Measurements from ENCODE around the gene ADGB.

DNA sequence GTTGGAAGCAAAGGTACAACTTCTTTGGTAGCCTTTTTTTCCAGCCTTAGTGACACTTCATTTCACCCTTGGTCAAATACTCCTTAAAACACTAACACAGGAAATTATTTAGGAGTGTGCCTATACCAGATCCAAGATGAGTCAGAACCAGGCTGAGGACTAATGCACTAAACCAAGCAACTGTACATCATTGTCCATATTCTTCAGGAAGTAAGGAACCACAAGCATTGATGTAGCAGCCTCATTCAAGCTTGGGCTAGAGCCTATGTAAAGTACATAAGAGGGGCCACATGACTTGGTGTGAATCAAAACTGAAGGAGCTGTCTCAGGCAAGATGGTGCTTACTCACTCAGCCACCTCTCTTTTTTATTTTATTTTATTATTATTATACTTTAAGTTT lies 20.7 kb upstream of the ADGB start:
- TF ChIP-seq, protein P1, sequence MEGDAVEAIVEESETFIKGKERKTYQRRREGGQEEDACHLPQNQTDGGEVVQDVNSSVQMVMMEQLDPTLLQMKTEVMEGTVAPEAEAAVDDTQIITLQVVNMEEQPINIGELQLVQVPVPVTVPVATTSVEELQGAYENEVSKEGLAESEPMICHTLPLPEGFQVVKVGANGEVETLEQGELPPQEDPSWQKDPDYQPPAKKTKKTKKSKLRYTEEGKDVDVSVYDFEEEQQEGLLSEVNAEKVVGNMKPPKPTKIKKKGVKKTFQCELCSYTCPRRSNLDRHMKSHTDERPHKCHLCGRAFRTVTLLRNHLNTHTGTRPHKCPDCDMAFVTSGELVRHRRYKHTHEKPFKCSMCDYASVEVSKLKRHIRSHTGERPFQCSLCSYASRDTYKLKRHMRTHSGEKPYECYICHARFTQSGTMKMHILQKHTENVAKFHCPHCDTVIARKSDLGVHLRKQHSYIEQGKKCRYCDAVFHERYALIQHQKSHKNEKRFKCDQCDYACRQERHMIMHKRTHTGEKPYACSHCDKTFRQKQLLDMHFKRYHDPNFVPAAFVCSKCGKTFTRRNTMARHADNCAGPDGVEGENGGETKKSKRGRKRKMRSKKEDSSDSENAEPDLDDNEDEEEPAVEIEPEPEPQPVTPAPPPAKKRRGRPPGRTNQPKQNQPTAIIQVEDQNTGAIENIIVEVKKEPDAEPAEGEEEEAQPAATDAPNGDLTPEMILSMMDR (conservative IDR thresholded peaks at IDR 0.05; ENCODE audit: low read length), result no peak
- no peak for TF ChIP-seq EZH2phosphoT487 (IDR thresholded peaks at IDR 0.05; ENCODE audit: borderline replicate concordance, low read depth, low read length)

All from OCI-LY7 (cell line).